ENCODE measurements around the gene ZNF507. TPM values are rescaled to one million over a fixed set of nuclear protein-coding genes. Genes with fewer than 3 reads are reported as not detected.
"Not testable (repeated sequence)": the region's sequence is repeated elsewhere in the genome, so short reads cannot be mapped to it uniquely, and the experiment has no call there.

Gene ZNF507
- total RNA-seq, 1 donor from 2014 or later, result 7.2 TPM

DNA sequence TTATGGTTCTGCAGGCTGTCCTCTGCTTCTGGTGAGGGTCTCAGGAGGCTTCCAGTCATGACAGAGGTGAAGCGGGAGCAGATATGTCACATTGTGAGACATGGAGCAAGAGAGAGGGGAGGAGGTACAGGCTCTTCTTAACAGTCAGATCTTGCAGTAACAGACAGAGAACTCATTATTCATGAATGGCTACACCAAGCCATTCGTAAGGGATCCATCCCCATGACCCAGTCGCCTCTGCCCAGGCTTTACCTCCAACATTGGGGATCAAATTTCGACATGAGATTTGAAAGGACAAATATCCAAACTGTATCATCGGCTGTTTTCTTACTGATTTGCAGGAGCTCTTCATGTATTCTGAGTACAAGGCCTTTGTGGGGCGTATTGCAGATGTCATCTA is 21.7 kb downstream of the ZNF507 start:
- DNase-seq (ENCODE audit: low read depth in 2 of 2), result no peak

DNA sequence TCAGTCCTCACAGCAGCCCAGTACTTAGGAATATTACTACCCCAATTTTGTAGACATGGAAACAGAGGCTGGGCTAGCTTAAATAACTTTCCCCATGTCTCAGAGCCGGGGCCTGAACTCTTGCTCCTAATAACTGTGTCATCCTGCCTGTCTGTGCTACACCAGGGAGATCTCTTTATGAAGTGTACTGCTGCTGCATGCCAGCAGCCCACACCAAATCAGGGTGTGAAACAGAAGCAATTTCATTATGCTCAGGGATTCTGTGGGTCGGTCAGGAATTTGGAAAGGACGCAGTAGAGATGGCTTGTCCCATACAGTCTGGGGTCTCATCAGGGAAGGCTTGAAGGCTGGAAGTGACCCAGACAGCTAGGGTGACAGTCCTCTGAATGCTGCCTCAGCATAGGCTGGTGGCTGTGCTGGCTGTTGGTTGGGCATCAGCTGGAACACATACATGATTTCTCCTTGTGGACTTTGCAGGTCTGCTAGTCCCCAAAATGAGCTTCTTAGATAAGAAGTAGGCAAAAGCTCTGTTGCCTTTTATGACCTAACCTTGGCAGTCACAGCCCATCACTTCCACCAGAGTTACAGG is 22.6 kb downstream of the ZNF507 start:
- DNase-seq (ENCODE audit: low read depth in 2 of 2), result no peak

DNA sequence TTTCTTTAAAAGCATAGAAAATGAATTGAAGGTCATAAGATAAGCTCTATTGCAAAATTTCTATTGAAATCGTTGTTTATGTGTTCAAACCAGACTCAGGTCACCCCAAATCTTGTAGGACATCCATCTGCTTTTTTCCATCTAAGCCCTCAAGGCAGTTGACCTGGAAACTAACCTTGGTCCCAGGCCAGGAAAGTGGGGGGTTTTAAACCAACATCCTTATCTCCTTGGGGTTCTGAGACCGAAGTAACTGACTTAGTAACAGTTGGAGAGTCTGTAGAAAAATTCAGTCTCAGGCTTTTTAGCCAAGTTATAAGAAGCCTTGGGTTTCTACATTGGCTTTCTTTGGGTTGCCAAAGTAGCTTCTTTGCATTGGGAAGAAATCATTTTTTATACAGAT is 23.4 kb downstream of the ZNF507 start:
- DNase-seq (ENCODE audit: low read depth in 2 of 2), result no peak

DNA sequence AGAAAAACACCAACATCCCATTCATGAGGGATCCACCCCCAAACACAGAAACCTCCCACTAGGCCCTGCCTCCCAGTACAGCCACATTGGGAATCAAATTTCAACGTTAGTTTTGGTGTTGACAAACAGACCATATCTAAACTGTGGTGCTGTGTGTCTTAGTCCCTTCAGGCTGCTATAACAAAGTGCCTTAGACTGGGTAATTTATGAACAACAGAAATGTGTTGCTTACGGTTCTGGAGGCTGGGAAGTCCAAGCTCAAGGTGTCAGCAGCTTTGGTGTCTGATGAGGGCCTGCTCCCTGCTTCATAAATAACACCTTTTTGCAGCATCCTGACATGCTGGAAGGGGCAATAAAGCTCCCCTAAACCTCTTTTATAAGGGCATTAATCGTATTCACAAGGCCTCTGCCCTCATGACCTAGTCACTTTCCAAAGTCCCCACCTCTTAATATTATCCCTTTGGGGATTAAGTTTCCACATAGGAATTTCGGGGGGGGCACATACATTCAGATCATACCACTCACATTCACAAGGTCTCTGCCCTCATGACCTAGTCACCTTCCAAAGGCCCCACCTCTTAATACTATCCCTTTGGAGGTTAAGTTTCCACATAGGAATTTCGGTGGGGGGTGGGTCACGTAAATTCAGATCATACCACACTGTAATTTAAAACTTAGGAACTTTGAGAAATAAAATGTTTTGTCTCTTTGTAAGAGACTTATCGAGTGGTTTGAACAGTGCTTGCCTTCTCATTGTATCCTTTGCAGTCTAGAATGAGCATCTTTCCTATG is 27.5 kb downstream of the ZNF507 start:
- no peak for DNase-seq (ENCODE audit: low read depth in 2 of 2)

DNA sequence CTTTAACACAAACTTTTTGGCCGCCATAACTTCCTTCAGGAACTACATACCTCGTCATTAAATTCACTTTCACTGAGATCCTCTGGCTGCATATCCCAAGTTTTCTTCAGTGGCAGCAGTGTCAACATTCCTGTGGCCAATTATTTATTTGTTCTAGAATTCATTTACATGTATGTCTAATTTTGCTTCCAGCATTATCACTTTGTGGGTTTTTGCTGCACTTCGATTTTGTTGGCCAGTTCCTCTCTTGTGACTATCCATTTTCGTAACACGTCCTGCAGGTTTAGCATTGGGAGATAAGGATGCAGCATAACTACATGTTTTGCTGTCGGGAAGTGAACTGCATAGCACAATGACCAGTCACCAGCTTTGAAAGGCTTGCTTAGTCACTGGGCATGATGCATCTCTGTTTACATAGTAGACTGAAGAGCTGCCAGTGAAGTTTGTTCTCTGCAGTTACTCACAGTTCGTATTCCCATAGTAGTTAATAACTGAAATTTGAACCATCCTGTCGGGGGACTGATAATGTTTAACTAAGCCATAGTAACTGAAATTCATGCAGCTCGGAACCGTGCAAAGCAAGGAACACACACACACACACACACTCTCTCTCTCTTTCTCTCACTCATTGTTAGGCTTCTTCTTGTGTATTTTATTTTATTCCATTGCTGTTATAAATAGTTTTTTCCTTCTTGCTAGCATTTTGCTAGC is 28.3 kb downstream of the ZNF507 start:
- peak; percentile 94 to 98 for DNase-seq (ENCODE audit: low read depth in 2 of 2)

DNA sequence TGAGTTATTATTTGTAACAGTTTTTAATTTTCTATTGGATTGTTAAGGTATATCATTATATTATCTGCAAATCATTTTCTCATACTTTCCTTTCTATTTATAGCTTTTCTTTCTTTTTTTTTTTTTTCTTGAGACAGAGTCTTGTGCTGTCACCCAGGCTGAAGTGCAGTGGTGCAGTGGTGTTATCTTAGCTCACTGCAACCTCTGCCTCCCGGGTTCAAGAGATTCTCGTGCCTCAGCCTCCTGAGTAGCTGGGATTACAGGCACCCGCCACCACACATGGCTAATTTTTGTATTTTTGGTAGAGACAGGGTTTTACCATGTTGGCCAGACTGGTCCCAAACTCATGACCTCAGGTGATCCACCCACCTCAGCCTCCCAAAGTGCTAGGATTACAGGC is 29.0 kb downstream of the ZNF507 start:
- DNase-seq (ENCODE audit: low read depth in 2 of 2), result not testable (repeated sequence)

DNA sequence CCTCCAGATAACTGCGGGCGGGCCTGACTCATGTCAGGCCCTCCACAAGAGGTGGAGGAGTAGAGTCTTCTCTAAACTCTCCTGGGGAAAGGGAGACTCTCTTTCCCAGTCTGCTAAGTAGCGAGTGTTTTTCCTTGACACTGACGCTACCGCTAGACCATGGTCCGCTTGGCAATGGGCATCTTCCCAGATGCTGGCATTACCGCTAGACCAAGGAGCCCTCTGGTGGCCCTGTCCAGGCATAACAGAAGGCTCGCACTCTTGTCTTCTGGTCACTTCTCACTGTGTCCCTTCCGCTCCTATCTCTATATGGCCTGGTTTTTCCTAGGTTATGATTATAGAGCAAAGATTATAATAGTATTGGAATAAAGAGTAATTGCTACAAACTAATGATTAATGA is 31.7 kb downstream of the ZNF507 start:
- DNase-seq (ENCODE audit: low read depth in 2 of 2), result not testable (repeated sequence)

DNA sequence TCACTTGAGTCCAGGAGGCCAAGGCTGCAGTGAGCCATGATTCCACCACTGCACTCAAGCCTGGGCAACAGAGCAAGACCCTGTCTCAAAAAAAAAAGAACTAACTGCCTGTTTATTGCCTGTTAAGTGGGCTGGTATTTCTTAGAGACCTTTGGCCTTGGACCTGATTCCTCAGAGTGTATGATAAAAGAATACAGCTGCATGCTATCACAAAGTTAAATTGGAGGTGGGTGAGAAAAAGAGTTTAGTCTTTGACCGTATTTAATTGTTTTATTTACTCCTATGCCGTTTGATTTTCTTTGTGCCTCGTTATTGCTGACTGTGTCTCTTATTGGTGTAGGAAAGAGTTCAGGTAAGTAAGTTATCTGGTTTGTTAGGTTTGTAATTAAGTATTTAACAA is 34.9 kb downstream of the ZNF507 start:
- no peak for DNase-seq (ENCODE audit: low read depth in 2 of 2)

DNA sequence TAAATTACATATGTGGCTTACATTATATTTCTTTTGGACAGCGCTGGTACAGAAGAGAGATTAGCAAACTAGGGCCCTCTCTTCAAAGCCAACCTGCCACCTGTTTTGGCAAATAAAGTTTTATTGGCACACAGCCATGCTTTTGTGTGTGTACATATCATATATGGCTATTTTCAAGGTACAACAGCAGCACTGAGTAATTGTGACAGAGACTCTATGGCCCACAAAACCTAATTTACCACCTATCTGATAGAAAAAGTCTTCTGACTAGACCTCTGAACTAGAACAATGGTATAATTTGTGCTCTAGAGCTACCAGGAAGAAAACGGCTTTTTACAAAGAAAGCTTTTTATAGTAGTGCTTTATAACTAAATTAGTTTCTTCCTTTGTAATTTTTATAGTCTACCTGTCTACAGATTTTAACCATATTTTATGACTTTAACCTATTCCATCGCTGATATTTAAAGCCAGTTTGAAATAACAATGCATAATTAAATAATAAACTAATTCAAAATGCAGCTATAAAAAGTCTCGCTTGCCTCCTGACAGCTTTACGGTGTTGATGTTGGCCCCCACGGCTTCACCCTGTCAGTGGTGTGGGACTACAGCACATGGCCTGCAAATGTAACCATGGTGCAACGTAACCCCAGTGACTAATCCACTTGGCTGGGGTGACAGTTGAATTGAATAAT is 42.4 kb downstream of the ZNF507 start:
- no peak for DNase-seq (ENCODE audit: low read depth in 2 of 2)

DNA sequence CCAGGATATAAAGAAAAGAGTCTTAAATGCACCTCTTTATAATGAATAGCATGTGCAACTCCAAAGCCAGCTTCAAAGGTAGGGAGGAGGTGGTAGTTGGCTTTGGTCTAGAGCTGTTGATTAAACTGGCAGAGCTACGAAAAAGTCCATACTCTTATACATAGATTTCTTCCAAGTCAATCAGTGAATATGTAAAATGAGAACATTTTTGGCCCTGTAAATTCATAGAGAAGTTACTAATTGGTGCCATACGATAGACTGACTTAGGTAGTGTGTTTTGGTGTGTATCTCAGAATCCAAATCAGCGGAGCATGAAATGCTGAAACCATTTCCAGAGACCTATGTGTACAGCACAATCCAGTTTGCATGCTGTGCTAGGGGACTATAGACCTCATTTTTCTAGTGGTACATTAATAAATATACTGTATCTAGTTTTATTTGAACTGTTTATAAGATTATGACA is 43.0 kb downstream of the ZNF507 start:
- no peak for DNase-seq (ENCODE audit: low read depth in 2 of 2)

DNA sequence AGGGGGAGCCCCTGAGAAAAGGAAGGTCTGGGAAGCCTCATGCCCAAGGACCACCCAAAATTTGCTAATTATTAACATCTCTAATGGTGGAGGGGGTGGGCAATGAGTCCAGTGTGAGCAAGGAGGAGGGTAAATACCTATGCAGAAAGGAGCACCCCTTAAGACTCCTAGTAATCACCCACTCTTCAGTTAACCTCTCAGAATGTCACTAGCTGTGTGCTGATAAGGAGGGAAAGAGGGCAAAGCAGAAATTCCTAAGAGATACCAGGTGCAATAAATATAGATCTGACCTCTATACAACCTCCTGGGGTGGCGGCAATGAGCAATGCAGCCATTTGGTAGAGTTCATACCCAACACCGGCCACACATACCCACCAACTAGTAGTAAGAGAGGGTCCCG is 47.5 kb downstream of the ZNF507 start:
- no peak for DNase-seq (ENCODE audit: low read depth in 2 of 2)

DNA sequence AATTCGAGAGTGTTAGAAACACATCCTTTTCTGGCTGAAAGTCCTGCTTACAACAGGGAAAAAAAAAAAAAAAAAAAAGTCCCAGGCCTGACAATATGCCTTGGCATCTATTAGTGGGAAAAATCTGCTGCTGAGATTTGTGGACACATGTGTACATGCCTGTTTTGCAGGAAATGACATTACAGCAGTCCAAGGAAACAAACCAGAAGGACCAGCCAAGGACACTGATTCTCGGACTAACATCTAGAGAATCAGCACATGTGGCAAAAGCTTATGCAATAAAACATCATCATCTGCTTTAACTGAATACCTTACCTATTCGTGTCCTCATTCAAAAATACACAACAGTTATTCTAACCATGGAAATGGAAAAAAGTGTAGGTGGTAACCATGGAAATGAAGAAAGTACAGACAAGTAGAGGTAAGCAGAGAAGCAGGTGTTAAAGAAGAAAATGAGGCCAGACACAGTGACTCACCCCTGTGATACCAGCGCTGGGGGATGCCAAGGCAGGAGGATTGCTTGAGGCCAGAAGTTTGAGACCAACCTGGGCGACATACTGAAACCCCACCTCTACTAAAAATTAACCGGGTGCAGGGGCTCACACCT is 50.7 kb downstream of the ZNF507 start:
- DNase-seq (ENCODE audit: low read depth in 2 of 2), result no peak

DNA sequence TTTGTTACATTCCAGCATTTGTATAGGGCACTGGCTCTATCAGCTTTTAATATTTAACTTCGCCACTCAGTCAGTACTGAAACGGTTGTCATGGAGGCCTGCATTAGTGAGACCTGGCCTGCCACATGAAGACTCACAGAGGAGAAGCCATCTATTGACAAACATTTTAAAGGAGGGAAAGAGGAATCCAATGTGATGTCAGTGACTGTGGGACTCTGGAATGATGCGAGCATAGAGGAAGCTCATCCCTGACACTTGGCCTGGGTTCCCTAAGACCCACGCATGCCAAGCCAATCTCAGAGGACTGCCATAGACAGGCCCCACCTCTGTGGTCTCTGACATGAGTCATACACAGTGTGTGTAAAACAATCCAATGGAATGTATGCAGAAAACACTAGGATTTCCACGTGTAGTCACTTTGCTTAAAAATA is 52.3 kb downstream of the ZNF507 start:
- DNase-seq (ENCODE audit: low read depth in 2 of 2), result peak in 1 of 2 donors; percentile 29

DNA sequence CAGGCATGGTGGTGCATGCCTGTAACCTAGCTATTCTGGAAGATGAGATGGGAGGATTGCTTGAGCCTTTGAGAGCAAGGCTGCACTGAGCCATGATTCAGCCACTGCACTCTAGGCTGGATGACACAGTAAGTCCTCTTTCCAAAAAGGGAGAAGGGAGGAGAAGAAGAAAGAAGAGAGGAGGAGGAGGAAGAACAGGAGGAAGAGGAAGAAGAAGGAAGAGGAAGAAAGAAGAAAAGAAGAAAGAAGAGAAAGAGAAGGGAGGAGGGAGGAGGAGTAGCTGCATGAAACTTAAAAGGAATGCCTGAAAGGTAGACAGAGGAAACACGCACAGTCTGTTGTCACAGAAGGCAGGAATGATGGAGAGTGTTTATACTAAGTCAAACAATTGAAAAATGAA is 56.6 kb downstream of the ZNF507 start:
- no peak for DNase-seq (ENCODE audit: low read depth in 2 of 2)

DNA sequence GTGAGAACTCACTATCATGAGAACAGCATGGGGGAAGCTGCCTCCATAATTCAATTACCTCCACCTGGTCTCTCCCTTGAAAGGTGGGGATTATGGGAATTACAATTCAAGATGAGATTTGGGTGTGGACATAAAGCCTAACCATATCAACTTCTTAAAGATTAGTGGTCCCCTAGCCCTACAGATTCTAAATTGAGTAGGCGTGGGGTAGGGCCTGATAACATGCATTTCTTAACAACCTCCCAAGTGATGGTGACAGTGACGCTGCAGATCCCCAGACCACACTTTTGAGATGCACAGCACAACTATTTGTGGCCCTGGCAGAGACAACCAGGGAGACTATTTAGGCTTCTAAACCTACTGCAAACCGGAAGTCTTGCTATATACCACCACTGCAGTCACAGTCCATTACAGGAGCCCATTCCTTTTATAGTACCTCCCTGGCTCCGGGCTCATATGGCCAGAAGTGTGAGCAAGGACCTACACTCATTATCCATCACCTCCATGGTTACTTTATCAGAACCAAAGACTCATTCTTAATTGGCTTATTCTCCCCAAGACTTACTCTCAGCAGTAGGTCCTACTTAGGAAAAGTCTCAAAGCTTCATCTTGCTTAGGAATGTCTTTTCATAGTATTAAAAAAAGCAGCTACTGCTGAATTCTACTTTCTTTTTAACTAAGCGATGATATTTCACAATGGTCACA is 58.0 kb downstream of the ZNF507 start:
- DNase-seq (ENCODE audit: low read depth in 2 of 2), result no peak

DNA sequence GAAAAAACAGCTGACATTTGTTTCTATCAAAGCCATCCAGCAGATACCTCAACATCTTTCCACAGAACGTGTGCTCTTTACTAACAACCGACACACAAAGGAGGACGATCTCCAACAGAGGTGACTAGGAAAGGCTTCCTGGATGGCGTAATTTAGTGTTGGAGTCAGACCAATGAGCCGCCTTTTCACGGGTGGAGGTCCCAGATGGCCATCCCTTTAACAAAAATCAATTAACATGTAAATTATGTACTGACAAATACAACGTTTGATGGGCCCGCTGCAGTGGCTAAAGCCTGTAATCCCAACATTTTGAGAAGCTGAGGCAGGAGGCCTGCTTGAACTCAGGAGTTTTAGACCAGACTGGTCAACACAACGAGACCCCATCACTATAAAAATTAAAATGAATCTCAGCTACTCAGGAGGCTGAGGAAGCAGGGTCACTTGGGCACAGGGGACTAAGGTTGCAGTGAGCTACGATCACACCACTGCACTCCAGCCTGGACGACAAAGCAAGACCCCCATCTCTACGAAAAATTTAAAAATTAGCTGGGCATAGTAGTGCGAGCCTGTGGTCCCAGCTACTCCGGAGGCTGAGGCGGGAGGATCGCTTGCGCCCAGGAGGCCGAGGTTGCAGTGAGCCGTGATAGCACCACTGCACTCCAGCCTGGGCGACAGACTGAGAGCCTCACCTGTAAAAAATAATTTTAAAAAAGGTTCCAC is 59.0 kb downstream of the ZNF507 start:
- peak in 1 of 2 donors; percentile 47 for DNase-seq (ENCODE audit: low read depth in 2 of 2)

DNA sequence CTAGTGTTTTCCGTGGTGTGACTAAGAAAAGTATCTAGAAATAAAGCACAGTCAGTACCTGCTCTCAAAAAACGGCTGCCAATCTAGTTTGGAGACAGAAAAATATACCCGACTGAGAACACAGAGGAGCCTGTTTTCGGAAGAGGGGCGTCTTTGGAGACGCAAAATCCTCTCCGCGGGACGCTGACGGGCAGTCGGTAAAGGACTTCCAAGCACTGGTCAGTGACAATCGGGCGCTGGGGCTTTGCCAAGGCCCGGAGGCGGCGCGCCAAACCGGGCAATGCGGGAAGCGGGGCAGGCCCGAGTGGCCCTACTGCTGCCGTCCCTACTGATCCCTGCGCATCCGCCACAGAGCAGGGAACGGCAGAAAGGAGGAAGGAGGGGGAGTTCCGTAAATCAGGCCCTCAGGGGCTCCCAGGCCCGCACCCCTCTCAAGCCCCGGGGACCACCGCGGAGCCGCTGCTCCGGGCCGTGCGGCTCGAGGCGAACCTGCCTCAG is 59.6 kb downstream of the ZNF507 start:
- DNase-seq (ENCODE audit: low read depth in 2 of 2), result peak; percentile 33 to 65

DNA sequence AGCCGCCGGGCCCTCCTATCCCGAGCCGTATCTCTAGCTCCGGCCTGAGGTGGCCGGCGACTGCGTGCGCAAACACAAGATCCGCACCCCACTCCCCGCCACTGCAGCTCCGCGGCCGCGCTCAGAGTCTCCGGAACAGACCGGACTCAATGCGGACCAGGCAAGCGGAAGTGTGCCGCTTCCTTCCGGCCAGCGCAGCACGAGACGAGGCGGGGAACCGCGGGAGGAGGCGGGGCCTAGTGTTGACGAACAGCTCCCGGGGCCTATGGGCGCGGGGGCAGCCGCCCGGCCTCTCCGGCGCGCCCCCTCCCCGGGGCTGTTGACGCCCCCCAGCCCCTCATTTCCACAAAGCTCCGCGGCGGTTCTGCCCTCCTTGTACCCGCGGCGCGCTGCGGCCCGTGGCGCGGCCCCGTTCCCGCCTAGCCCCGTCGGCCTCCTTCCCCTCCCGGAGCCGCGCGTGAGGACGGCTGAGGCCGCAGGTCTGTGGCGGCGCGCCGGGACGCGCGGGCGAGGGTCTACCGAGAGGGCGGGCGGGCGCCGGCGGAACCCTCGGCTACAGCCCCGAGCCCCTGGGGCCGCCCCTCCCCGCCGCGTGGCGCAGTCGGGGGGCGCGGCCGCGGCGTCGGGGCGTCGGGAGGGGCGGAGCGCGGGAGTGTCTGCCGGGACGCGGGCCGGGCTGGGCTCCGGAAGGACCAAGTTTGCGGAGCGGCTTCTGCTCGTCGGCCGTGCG is 60.2 kb downstream of the ZNF507 start, which contains the start of gene DPY19L3:
Gene DPY19L3 (plus strand): TSS at position 340 of the 730 bp plus-strand sequence. CDS start 2,484 bp downstream, outside the sequence.
- DNase-seq (ENCODE audit: low read depth in 2 of 2), result peak; percentile 88 to 96
